ENCODE results near the gene KCNJ10.
"Not testable (repeated sequence)": the region's sequence is repeated elsewhere in the genome, so short reads cannot be mapped to it uniquely, and the experiment has no call there.

The KCNJ10 gene

DNA sequence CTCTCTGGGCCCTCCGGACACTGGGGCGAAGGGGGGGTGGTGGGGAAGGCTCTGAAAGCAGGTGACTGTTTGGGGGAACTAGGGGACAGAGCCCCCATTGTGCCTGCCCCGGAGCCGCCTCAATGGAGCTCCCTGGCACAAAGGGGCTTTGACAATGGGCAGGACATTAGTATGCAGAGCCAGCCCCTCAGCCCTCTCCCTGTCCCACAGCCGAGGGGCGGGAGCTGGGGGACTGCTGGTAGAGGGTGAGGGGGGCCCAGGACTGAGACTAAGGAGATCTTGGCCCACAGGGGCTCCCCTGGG lies 7.8 kb downstream of the KCNJ10 start:
- DNase-seq (ENCODE audit: low read depth in 2 of 2, low spot score in 1 of 2): no peak

DNA sequence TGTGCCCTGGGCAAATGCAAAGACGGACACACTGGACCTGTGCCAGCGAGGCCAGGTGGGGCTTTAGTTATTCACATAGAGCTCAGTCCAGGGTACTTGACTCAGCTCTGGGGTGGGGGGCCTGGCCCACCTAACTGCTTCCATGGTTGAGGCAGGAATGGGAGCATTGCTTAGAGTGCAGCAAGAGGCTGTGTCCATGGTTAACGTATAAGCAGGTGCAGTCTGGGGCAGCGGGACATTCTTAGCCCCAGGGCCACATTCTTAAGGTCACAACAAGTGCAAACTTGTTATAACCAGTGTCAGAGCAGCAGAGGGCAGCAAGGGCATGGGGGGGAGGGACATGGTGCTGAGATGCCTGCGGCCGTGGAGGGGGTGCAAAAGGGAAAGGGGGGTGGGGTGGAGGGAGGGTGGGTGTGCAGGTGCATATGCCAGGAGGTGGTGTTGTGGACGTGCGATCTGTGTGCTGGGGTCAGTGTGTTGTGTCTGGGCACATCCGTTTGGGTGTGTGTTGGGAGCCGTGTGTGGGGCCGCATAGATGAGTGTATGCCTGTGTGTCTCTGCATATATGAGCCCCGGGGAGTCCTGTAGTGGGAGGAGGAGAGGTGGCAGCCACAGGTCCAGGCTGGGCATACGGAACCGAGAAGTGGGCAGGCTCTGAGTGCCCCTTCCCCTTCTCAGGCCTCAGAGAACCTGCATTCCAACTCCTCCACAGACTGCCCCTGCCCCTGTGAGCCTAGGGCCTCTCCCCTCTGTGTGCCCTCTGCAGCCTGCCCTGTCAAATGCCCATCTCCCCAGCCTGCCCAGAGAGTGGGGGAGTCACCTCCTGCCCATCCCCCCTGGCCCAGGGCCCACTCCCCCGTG lies 8.4 kb downstream of the KCNJ10 start:
- no peak for DNase-seq (ENCODE audit: low read depth in 2 of 2, low spot score in 1 of 2)

DNA sequence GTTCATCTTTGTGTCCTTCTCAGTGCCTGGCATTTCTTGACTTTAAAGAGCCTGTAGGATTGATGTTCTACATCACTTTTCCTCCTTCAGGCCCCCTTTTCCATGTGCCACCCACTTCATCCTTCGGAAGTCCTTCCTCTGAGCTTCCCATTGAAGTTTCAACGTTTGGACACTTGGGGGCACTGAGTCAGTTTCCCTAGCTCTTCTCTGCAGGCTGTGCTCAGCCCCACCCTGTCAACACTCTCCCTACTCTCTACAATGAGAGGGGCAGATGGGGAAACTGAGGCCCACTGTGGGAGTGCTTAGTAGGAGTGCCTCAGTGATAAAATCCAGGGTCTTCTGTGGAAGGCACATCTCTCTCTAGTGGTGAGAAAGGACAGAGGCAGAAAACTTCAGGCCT lies 11.9 kb downstream of the KCNJ10 start:
- no peak for DNase-seq (ENCODE audit: low read depth in 2 of 2, low spot score in 1 of 2)

DNA sequence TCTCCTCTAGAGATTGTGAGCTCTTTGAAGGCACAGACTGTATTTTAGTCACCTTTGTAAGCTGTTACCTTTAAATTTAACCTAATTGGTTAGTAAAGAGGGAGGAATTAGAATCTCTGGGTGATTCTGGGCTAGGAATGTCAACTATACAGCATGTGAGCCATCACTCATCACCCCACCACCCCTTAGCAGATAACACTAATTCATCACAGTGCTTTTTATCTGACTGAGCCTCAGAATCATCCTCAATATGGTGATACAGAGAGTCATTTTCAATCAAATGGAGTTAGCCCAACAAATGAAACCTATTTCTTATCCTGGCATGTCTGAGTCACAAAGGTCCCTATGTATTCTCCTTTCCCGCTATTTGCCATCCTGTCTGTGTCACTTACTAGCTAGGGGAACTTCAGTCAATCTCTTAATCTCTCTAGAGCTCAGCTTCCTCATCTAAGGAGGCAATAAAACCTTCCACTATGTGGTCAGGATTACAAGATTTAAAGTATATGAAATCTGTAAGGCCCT lies 13.3 kb downstream of the KCNJ10 start:
- DNase-seq (ENCODE audit: low read depth in 2 of 2, low spot score in 1 of 2): no peak

DNA sequence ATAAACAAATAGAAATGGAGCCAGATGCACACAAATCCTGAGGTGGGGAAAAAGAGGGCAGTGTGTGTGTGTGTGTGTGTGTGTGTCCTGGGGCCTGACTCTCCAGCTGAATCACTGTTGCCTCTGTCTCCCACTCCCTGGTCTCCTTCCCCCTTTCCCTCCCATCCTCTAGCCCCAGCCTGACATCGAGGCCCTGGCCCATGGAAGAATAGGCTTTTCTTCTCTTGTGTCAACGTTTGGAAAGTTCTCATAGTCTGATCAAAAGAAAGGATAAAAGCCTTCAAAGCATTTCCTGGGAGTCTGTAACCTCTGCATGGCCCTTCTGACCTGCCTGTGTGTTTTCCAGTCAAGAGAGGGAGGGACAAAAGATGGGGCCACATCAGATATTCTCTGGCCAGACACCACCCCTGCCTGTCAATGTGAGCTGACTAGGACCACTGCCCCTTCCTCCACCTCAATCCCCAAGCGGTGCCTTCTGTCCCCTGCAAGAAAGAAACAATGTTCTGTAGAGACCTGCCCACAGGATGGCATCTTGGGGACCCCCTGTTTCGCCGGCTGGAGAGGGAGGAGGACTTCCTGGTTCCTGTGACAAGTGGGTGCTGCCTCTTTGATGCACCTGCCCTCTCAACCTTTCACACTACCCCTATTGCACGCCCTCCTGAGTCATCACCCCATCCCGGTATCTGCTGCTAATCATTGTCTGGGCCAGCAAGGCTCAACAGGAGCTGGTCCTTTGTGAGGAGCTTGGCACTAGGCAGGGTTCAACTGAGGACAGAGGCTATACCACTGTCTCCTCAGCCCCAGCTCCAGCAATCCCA lies 16.2 kb downstream of the KCNJ10 start:
- DNase-seq (ENCODE audit: low read depth in 2 of 2, low spot score in 1 of 2): no peak

DNA sequence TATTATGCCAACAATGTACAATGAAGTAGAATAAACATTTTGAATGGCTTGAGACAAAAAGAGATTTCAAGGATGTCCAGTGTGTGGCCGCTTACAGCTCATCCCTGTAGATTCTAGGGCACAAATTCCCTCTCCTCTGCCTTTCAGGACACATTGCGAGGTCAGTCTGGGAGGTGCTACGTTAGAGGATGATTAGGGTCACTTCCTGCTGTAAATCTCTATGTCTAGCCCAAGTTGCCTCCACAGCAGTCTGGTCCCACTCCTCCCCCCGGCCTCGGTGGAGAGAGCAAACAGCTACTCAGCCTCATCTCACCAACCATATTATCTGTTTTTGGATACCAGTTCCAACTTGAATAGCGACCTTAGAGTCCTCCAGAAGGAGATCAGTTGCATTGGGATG lies 17.0 kb downstream of the KCNJ10 start:
- no peak for DNase-seq (ENCODE audit: low read depth in 2 of 2, low spot score in 1 of 2)

DNA sequence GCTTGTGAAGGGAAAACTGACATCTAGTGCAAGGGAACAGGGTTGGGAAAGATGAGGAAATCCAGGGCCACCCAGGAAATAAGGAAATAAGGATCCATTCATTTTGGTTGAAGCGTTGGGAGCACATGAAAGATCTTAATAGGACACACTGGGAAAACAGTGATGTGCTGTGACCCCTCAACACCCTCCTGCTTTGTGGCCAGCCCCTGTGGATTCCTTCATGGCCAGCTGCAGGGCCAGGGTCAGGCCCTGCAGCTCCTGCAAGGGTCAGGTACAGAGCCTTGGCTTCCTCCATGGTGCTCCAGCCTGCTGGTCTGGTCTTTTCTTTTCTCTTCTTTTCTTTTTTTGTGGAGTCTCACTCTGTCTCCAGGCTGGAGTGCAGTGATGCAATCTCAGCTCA lies 19.3 kb downstream of the KCNJ10 start:
- DNase-seq (ENCODE audit: low read depth in 2 of 2, low spot score in 1 of 2): no peak

DNA sequence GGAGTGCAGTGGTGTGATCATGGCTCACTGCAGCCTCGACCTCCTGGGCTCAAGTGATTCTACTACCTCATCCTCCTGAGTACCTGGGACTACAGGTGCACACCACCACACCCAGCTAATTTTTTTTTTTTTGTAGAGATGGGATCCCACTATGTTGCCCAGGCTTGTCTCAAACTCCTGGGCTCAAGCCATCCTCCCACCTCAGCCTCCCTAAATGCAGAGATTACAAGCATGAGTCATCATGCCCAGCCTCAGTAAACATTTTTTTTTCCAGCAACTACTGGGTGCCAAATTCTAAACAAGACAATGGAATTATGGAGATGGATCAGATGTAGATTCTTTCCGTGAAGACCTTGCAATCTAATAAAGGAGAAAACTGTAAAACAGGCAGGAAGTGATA lies 19.8 kb downstream of the KCNJ10 start:
- DNase-seq (ENCODE audit: low read depth in 2 of 2, low spot score in 1 of 2): not testable (repeated sequence)

DNA sequence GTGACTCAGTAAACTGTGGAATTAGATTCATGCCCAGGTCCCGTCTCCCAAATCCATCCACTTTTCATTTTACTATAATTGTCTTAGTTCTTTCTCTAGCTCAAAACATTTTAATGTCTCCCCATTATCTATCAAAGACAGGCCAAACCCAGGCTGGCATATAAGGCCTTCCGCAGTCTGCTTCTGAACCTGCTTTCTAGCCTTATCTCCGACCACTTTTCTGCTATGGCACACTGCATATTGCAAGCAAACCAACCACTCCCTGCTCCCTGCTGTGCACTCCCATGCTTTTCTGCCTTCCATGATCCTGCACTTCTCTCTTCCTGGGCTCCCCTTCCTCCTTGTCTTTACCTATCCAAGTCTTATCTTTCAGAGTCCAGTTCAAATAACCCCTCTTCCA lies 20.9 kb downstream of the KCNJ10 start:
- no peak for DNase-seq (ENCODE audit: low read depth in 2 of 2, low spot score in 1 of 2)

DNA sequence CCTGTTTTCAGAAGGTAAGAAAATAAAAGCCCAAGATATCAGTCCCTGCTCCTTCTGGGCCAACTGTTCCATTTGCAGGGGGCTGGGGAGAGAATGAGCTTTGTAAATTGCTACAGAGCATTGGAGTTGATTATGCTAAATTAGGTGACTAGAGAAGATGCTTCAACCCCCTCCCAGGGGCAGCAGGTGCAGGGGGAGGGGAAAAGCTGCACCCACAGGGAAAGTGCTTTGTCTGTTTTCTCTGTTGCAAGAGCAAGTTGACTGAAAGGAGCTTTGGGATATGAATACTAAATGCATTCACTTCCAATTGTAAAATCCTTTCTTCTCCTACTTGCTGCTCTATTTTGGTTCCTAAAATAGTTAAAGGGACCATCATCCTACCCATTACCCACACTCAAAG lies 21.6 kb downstream of the KCNJ10 start:
- no peak for DNase-seq (ENCODE audit: low read depth in 2 of 2, low spot score in 1 of 2)

DNA sequence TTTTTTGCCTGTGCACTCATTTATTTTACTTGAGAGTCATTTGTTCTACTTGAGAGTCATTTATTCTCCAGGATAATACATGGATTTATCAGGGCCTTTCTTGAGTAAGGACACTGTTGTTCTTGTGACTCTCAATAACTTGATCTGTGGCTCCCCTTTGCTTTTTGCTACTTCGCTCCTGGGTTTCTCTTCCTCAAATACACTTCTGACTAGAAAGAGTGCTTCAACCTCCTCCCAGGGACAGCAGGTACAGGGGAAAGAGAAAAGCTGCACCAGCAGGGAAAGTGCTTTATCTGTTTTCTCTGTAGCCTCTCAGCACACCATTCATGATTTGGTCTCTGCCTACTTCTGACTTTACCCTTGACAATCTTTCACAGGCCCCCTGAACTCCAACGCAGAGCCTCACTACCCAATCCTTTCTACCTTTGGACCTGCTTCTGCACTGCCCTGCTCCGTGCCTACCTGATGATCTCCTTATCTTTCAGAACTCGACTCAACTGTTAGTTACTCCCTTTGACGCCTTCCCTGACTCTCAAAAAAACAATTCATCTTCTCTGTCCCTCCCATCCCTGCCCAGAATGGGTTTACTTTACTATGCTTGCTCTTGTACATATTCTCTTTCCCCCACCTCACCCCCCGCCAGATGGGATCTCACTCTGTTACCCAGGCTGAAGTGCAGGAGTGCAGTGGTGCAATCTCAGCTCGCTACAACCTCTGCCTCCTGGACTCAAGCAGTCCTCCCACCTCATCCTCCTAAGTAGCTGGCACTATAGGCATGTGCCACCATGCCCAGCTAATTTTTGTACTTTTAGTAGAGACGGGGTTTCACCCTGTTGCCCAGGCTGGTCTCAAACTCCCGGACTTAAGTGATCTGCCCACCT lies 22.6 kb downstream of the KCNJ10 start:
- DNase-seq (ENCODE audit: low read depth in 2 of 2, low spot score in 1 of 2): no peak

DNA sequence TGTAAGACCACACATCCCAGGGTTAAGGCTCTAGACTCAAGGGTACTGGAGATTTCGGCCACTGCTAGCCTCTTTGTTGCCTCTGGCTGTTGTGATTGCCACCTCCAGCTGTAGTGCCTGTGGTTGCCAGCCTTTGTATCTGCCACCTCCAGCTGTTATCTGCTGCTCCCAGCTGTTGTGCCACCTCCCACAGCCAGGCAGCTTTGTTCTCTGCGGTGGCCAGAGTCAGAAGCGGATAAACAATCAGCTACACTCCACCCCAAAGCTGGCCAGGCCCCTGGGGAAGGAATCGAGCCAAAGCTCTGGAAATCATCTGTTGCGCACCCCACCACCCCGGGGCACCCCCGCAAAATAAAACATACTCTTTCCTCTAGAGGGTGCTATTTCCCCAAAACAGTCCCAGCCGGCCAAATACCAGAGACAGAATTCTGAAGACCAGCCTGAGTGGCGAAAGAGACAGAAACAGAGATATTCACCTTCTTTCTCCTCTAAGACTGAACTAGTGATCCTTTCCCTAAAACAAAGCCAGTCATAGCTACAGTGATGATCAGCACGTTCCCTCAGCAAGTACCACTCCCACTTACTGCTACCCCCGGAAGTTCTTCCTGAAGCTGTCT lies 23.4 kb downstream of the KCNJ10 start:
- DNase-seq (ENCODE audit: low read depth in 2 of 2, low spot score in 1 of 2): peak in 1 of 2 donors; percentile 6

DNA sequence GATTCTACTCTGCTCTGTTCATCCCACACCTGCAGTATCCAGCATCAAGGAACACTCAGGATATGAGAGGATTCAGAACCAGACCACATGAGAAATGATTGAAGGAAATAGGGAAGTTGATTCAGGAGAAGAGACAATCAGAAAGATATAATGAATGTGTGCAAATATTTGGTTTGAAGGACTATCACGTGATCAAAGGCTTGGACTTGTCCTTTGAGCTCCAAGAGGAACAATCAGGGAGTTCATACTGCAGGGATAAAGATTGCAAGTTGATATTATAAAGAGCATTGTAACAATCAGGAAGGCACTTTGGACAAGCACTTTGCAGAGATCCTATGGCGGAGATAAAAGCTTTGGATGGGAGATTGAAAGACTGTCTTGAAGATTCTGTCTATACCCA lies 24.3 kb downstream of the KCNJ10 start:
- DNase-seq (ENCODE audit: low read depth in 2 of 2, low spot score in 1 of 2): no peak

DNA sequence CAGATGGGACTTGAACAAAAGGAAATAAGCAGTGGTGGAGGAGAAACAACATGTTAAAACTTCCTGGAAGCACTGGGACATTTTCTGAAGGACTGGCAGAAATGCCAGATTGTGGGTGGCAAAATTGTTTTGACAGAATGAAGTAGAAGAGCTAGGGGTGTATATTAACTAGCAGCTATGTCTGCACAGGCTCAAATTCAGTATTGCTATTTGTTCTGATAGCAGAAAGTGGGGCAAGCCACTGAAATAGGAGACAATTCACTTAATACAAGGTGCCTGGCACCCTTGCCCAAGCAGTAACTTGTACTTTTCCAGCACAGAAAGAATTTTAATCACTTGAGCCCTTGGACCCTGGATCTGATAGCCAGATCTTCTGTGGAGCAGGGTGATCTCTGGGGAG lies 26.4 kb downstream of the KCNJ10 start:
- DNase-seq (ENCODE audit: low read depth in 2 of 2, low spot score in 1 of 2): no peak

DNA sequence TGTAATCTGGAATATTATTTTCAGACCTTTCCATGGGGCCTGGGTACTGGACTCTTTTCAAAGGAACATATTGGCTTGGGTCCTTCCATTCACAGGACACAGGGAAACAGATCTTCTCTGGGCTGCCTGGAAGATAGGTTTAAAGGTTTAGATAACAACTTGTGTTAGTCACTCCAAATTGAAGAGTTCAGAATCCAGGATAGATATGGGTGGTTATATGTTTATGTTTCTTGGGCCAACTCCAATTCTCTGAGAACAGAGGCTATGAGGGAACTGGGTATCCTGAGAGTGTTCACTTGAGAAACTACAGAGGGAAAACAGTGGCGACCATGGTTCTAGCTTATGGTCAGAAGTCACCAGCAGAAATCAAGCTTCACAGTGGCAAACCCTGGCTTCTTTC lies 29.5 kb downstream of the KCNJ10 start:
- DNase-seq (ENCODE audit: low read depth in 2 of 2, low spot score in 1 of 2): no peak

DNA sequence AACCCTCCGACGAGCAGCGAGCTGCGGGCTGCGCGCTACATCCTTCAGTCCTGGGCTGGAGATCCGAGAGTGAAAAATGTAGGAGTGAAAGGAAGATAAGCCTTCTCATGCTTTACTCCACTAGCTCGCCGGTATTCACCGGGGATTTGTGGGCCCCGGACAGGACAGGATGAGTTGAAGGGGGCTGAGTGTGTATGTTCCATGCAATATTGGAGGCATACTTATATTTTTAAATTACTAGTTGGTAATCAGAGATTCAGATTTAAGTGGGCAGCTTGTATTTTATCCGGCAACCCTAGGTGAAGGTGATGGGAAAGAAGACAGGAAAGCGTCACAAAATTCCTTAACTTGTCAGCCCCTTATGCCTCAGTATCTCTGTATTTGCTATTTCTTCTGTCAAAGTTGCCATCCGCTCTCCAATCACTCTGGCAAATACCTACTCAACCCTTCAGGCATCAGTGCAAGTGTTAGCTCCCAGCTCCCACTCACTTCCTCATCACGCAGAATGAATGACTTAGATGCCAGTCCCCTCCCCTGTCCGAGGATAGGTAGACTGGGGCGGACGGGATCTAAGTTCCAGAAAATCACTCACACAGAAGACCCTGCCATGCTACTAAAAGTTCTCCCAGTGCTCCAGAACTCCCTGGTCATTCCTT lies 37.7 kb downstream of the KCNJ10 start:
- DNase-seq (ENCODE audit: low read depth in 2 of 2, low spot score in 1 of 2): no peak

DNA sequence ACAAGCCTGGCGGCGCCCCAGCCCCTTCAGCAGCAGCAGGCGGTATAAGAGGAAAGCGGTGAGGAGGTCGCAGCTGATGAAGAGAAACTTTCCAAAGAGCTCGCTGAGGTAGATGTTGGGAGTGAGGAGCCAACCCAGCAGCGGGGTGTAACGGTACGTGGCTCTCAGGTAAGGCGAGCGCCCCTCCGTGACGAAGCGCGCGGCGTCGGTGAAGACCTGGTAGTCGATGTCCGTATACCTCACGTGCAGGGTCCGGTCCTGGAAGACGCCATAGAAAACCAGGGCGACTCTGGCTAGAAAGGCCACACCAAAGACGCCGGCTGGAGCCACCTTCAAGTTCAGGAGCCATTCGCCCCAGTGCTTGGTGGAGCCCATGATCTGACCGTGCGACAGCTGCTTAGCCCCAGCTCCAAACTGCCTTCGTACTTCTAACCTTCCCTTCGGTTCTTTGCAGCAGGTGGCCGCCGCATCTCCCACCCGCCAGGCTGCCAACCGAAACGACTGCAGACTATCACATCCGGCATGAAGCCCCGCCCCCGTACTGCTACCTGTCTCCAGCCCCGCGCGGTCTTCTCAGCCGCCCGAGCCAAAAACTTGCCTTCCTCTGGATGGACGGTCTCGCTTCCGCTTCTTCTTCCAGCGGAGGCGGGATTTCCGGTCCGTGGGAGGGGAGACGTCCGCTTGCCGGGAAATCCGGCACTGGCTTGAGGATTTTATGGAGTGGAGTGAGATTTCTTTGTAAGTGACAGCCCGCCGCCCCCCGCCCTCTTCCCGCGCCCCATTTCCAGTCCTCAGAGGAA lies 38.4 kb downstream of the KCNJ10 start, which contains the start of gene PIGM:
Gene PIGM, minus strand, starts transcription at position 626 of the 800 bp plus-strand sequence. Its CDS starts 251 bp downstream, at position 375.
- DNase-seq (ENCODE audit: low read depth in 2 of 2, low spot score in 1 of 2): peak; percentile 81 to 86

DNA sequence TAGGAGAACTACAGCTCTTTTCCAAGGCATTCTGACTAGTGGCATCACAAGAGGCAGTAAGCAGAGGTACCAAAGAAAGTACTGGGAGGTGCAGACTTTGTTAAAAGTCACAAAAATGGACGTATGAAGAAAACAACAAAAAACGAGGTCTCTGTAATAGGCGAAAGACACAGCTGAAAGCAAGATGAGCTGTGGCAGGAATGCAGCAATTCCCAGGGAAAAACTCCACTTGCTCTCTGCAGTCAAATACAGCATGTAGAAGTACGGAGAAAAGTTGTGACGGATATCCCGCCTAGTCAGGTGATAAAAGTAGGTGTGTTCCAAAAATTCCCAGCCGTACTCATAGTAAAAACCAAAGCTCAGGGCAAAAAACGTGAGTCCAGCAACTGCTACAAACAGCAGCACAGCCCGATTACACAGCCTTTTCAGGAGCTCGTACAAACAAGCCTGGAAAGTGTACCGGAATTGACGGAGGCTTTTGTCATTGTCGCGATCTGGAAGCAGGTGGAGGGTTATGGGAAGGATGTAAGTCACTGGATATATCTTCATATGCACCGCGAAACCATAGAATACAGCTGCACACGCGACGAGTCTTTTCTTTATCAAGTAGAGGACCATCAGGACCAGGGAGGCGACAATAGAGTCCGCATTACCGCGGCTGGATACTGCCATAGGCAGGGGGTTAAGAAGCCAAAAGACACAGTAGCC lies 39.1 kb downstream of the KCNJ10 start:
- no peak for DNase-seq (ENCODE audit: low read depth in 2 of 2, low spot score in 1 of 2)

DNA sequence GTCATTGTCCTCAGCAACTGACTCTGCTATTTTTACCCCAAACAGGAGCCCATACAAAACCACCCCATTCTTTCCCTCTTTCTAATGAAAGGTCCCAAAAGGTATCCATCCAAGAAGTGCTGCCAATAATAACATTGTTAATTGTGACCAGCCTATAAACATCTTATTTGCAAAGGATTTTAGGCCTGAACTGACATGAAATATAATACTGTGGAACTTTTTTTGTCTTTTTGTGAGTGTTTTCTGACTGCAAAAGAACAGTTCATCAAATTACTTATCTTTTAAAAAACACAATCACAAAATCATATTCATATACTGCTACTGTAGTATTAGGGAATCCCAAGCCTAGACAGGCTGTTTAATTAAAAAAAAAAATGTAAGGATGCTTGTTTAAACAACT lies 41.5 kb downstream of the KCNJ10 start:
- DNase-seq (ENCODE audit: low read depth in 2 of 2, low spot score in 1 of 2): no peak

Measured in stimulated activated CD8-positive, alpha-beta memory T cell treated with anti-CD3 and anti-CD28 coated beads, Interleukin-4, amount 100 ng/mL, for 1 hour (primary cell).